GM19324 (cell line): ENCODE data around the gene TSPY3.
"Not testable (repeated sequence)": the region's sequence is repeated elsewhere in the genome, so short reads cannot be mapped to it uniquely, and the experiment has no call there.

Experiments
- ATAC-seq: cut with Tn5 transposase; IDR thresholded peaks from one replicate; pipeline ENCODE4 v1.9.1; 2021; ENCODE audit warnings: mild to moderate bottlenecking, moderate library complexity; ENCODE audit not compliant: unreplicated experiment, low FRiP score

The TSPY3 gene

GRCh38 chrY:9398121-9398520 is at the start of gene TSPY3:
TSPY3 (plus strand) TSS chrY:9398421; CDS start chrY:9398467, 46 bp downstream.
- ATAC-seq, result not testable (repeated sequence)

- not testable (repeated sequence) for ATAC-seq
These were observed 40.7 kb upstream of the TSPY3 start, which contains the start of gene TSPY8 for GRCh38 chrY:9357497-9357896. TSPY8 (plus strand) TSS chrY:9357797; CDS start chrY:9357843, 46 bp downstream.

GRCh38 chrY:9396527-9396926 is 1.7 kb upstream of the TSPY3 start:
- not testable (repeated sequence) for ATAC-seq
